Fibroblast of the conjunctiva (primary cell): ENCODE results near the gene DNHD1.

Source experiments
- DNase-seq: peaks from one replicate; pipeline ENCODE4 v3.0.0-alpha.2; 2010; ENCODE audit warnings: low read depth

Gene DNHD1

GRCh38 chr11:6594142-6594768, 97.2 kb downstream of the DNHD1 start:
- DNase-seq, result no peak

GRCh38 chr11:6596239-6596877, 99.3 kb downstream of the DNHD1 start:
- DNase-seq, result no peak

GRCh38 chr11:6598555-6598954, 101.5 kb downstream of the DNHD1 start:
- DNase-seq, result no peak

- DNase-seq, result no peak
Measured at GRCh38 chr11:6599449-6599848, 102.4 kb downstream of the DNHD1 start.

- no peak for DNase-seq
Measured at GRCh38 chr11:6599881-6600390, 102.9 kb downstream of the DNHD1 start.

GRCh38 chr11:6601041-6601461, 104.0 kb downstream of the DNHD1 start:
- DNase-seq, result no peak

- no peak for DNase-seq
Measured at GRCh38 chr11:6602096-6602940, 105.2 kb downstream of the DNHD1 start.

- DNase-seq, result peak; percentile 69
Measured at GRCh38 chr11:6603287-6604080, 106.4 kb downstream of the DNHD1 start, which contains the start of the genes ILK and RRP8. TSS of gene ILK (plus strand) at chr11:6603774. CDS start at chr11:6604272, 498 bp downstream. TSS of gene RRP8 (minus strand) at chr11:6603616. CDS start at chr11:6603502, 114 bp downstream.

- DNase-seq, result peak; percentile 43
Measured at GRCh38 chr11:6604081-6604626, 107.1 kb downstream of the DNHD1 start.

GRCh38 chr11:6604790-6605189, 107.7 kb downstream of the DNHD1 start:
- DNase-seq, result no peak

GRCh38 chr11:6606471-6607189, 109.5 kb downstream of the DNHD1 start:
- DNase-seq, result peak; percentile 89

- no peak for DNase-seq
Measured at GRCh38 chr11:6607190-6607795, 110.2 kb downstream of the DNHD1 start.

- DNase-seq, result no peak
Measured at GRCh38 chr11:6608011-6608410, 110.9 kb downstream of the DNHD1 start.

- no peak for DNase-seq
Measured at GRCh38 chr11:6608726-6609501, 111.8 kb downstream of the DNHD1 start.

- no peak for DNase-seq
Measured at GRCh38 chr11:6609502-6610015, 112.5 kb downstream of the DNHD1 start.

- DNase-seq, result no peak
Measured at GRCh38 chr11:6610591-6610990, 113.5 kb downstream of the DNHD1 start.

- no peak for DNase-seq
Measured at GRCh38 chr11:6611092-6611962, 114.2 kb downstream of the DNHD1 start.

- DNase-seq, result no peak
Measured at GRCh38 chr11:6611963-6612212, 114.8 kb downstream of the DNHD1 start.
